GM12878 (cell line): ENCODE results near the gene MAP1LC3B. TPM values are rescaled to one million over a fixed set of nuclear protein-coding genes. Genes with fewer than 3 reads are reported as not detected.

ENCODE experiments used
- ATAC-seq: fragments of 200-7000 bp; cut with Tn5 transposase; 3 replicates; pipeline ENCODE4 v1.9.1; 2020; ENCODE audit warnings: mild to moderate bottlenecking, moderate library complexity
- BruUV-seq: library from RNA; stranded (reverse); fragments of 400-500 nt; replicated peaks from 2 replicates; lab custom pipeline; 2021; lab: Mats Ljungman, UMichigan
- CTCF ChIA-PET: fragments of 300-600 bp; sonication (Branson Sonifier 250); formaldehyde crosslinking; extraction: SDS; loops from one replicate; lab custom pipeline; 2021; ENCODE audit warnings: inconsistent platforms; lab: Yijun Ruan, JAX
- POLR2A ChIA-PET: fragments of 350-600 bp; formaldehyde crosslinking; extraction: SDS; loops from one replicate; lab custom pipeline; 2021; ENCODE audit warnings: inconsistent platforms; lab: Charles Lee
- RAD21 ChIA-PET: fragments of 300-600 bp; sonication (Branson Sonifier 250); formaldehyde crosslinking; loops from one replicate; lab custom pipeline; 2023; ENCODE audit warnings: antibody characterized with exemption; ENCODE audit not compliant: unreplicated experiment; lab: Charles Lee
- SMC1A ChIA-PET: fragments of 300-600 bp; sonication (Branson Sonifier 250); formaldehyde crosslinking; loops from one replicate; lab custom pipeline; 2023; ENCODE audit not compliant: unreplicated experiment, uncharacterized antibody; lab: Charles Lee
- DNase-seq: peaks from one replicate; pipeline ENCODE4 v3.0.0-alpha.2; 2011; ENCODE audit warnings: low read depth, low spot score
- FAIRE-seq: peaks from 3 replicates; lab custom pipeline; 2011; peaks lifted over from hg19 to GRCh38; lab: Jason Lieb, UNC
- H2AFZ ChIP-seq: 2 replicates; pipeline ENCODE4 v1.6.0; 2011; ENCODE audit warnings: low read depth, low read length, control low read depth; ENCODE audit not compliant: control insufficient read depth
- H3K27ac ChIP-seq: 2 replicates; pipeline ENCODE4 v1.5.1; 2011; ENCODE audit warnings: control low read depth; ENCODE audit not compliant: control insufficient read depth, insufficient read depth
- H3K27me3 ChIP-seq, 2 experiments: replicated peaks in 1 of 2; 2 replicates each; pipeline versions ENCODE4 v1.6.0 to v1.6.1; 2011; ENCODE audit warnings: low read length in 1 of 2; ENCODE audit not compliant: control insufficient read depth in 2 of 2, insufficient read depth in 2 of 2
- H3K36me3 ChIP-seq, 2 experiments: 2 replicates each; pipeline ENCODE4 v1.5.1; 2011; ENCODE audit warnings: low read length in 1 of 2; ENCODE audit not compliant: control insufficient read depth in 2 of 2, insufficient read depth in 2 of 2
- H3K4me1 ChIP-seq: 2 replicates; pipeline ENCODE4 v1.6.1; 2011; ENCODE audit warnings: mild to moderate bottlenecking, low read length, moderate library complexity, mixed read lengths; ENCODE audit not compliant: control insufficient read depth, insufficient read depth
- H3K4me2 ChIP-seq: 2 replicates; pipeline ENCODE4 v1.6.0; 2011; ENCODE audit warnings: control low read depth; ENCODE audit not compliant: control insufficient read depth, insufficient read depth
- H3K4me3 ChIP-seq: fragments of 200-600 bp; sonication (generic); 2 replicates; pipeline ENCODE4 v1.5.1; 2016
- H3K79me2 ChIP-seq: 2 replicates; pipeline ENCODE4 v1.6.0; 2011; ENCODE audit warnings: low read length; ENCODE audit not compliant: control insufficient read depth, insufficient read depth
- H3K9ac ChIP-seq: 2 replicates; pipeline ENCODE4 v1.8.0; 2011; ENCODE audit warnings: low read length, control low read depth, mixed read lengths; ENCODE audit not compliant: control insufficient read depth, insufficient read depth
- H3K9me3 ChIP-seq: replicated peaks from 3 replicates; pipeline ENCODE4 v1.5.1; 2011; ENCODE audit warnings: mild to moderate bottlenecking, low read length; ENCODE audit not compliant: control insufficient read depth, insufficient read depth
- H4K20me1 ChIP-seq: 2 replicates; pipeline ENCODE4 v1.6.0; 2011; ENCODE audit not compliant: control insufficient read depth, insufficient read depth
- EED ChIP-seq: sonication (generic); IDR thresholded peaks from 2 replicates; pipeline ENCODE4 v1.6.1; 2016; ENCODE audit warnings: antibody characterized with exemption, low read depth
- EGR1 ChIP-seq, 2 experiments: IDR thresholded peaks; 1 replicate in 1 of 2; 2 replicates in 1 of 2; pipeline ENCODE4 v1.6.1; 2011 to 2012; ENCODE audit warnings: low read depth in 2 of 2, low read length in 2 of 2, borderline replicate concordance in 1 of 2, mild to moderate bottlenecking in 1 of 2, moderate library complexity in 1 of 2
- HCFC1 ChIP-seq: fragments of 150-350 bp; IDR thresholded peaks from 2 replicates; pipeline ENCODE4 v1.6.1; 2014; ENCODE audit warnings: low read length
- MLLT1 ChIP-seq: fragments of 450-650 bp; IDR thresholded peaks from 2 replicates; pipeline ENCODE4 v1.6.1; 2016; ENCODE audit warnings: mild to moderate bottlenecking
- PBX3 ChIP-seq: IDR thresholded peaks from 2 replicates; pipeline ENCODE4 v1.6.1; 2011; ENCODE audit warnings: mild to moderate bottlenecking, low read depth, low read length, moderate library complexity; ENCODE audit not compliant: insufficient replicate concordance
- STAT3 ChIP-seq: IDR thresholded peaks from 2 replicates; pipeline ENCODE4 v1.6.1; 2011; ENCODE audit warnings: low read depth, low read length, improper control_type of control experiment
- WGBS: methylation state at CpG from one replicate; pipeline ENCODE4 v1.1.6; 2016; ENCODE audit warnings: low lambda C conversion rate; ENCODE audit not compliant: insufficient replicate concordance, insufficient coverage; ENCODE audit errors: missing lambda C conversion rate; 5-methylcytosine and 5-hydroxymethylcytosine counted together
- in situ Hi-C: fragments of 300-500 bp; cut with MboI; formaldehyde crosslinking; loops from 9 replicates; pipeline ENCODE4 v1.14.3; 2018; ENCODE audit warnings: mixed read lengths
- intact Hi-C: fragments of 100-400 bp; cut with micrococcal nuclease; formaldehyde crosslinking; loops from one replicate; pipeline ENCODE4 v1.14.2; 2022; ENCODE audit not compliant: unreplicated experiment
- polyA plus RNA-seq, 11 experiments: library from polyadenylated mRNA; depleted of rRNA in 4 of 11; unstranded in 6 of 11; stranded (reverse) in 5 of 11; fragments of >200 nt; fragmentation: Nextera tagmentation in 4 of 11; fragmentation: Illumina TruSeq in 1 of 11; extraction: Ambion mirVana in 4 of 11; extraction: Trizol in 1 of 11; gene quantifications; 1 replicate in 1 of 11; 2 replicates in 10 of 11; pipeline versions ENCODE4 v1.2.1 to v1.2.3, GENCODE V29; 2011 to 2016; ENCODE audit warnings: inconsistent platforms in 2 of 11, missing spikeins in 2 of 11, low read depth in 1 of 11
- total RNA-seq, 4 experiments: library from RNA; depleted of rRNA in 3 of 4; stranded (reverse); fragments of >200 nt in 3 of 4; fragmentation: Illumina TruSeq in 1 of 4; extraction: Trizol in 1 of 4; gene quantifications; 2 replicates each; pipeline versions ENCODE4 v1.2.1 to v1.2.3, GENCODE V29; 2013 to 2021

The MAP1LC3B gene
- total and polyA plus RNA-seq, 10 of the 15 experiments (the other 5 are each of a cell fraction or from before 2014, with no cell fraction given) = 6.1 to 42.8 (median 13.7) TPM

- H2AFZ ChIP-seq = no peak overlapping the region
- no peak overlapping the region for H3K9ac ChIP-seq
- H4K20me1 ChIP-seq = no peaks in the 10 kb centered on the region
- 91% methylated on average over 20 of the region's 20 CpGs for WGBS
- ChIA-PET POLR2A (no interaction called here), SMC1A (no interaction called here), CTCF (no interaction called here), RAD21 (no interaction called here)
- no peak for TF ChIP-seq HCFC1
- no peak for TF ChIP-seq STAT3
- TF ChIP-seq EGR1 (IDR thresholded peaks at IDR 0.05; ENCODE audit: borderline replicate concordance in 1 of 2, low read depth in 2 of 2, low read length in 2 of 2) = no peak
- no peak for TF ChIP-seq MLLT1
- no peak for TF ChIP-seq EED
- TF ChIP-seq PBX3 = no peak
- no peaks in the 10 kb centered on the region for H3K79me2 ChIP-seq
- H3K27ac ChIP-seq = no peak overlapping the region
- in situ Hi-C loops = no loop called here
- H3K9me3 ChIP-seq = no peaks in the 10 kb centered on the region
- peaks cover under 1% of the 10 kb centered on the region; the same call in 1 of the 2 replicates for H3K4me1 ChIP-seq
- no TSS peak for BruUV-seq
- H3K27me3 ChIP-seq = no peaks in the 10 kb centered on the region
- H3K4me3 ChIP-seq = no peak overlapping the region
- FAIRE-seq (no peak), DNase-seq (no peak), ATAC-seq (no peak)
- peaks cover 2 to 16% of the 10 kb centered on the region in 2 experiments; a peak in 3 of 4 replicates for H3K36me3 ChIP-seq
- H3K4me2 ChIP-seq = no peak overlapping the region
- intact Hi-C loops = no loop called here
These were observed 49.6 kb upstream of the MAP1LC3B start for GRCh38 chr16:87342504-87342903.
